ENCODE results near the gene GCGR. TPM values are rescaled to one million over a fixed set of nuclear protein-coding genes. Genes with fewer than 3 reads are reported as not detected.

GCGR gene
- total and polyA plus RNA-seq, 2 donors (not counting 1 experiment from before 2014, with no cell fraction given): not detected

DNA sequence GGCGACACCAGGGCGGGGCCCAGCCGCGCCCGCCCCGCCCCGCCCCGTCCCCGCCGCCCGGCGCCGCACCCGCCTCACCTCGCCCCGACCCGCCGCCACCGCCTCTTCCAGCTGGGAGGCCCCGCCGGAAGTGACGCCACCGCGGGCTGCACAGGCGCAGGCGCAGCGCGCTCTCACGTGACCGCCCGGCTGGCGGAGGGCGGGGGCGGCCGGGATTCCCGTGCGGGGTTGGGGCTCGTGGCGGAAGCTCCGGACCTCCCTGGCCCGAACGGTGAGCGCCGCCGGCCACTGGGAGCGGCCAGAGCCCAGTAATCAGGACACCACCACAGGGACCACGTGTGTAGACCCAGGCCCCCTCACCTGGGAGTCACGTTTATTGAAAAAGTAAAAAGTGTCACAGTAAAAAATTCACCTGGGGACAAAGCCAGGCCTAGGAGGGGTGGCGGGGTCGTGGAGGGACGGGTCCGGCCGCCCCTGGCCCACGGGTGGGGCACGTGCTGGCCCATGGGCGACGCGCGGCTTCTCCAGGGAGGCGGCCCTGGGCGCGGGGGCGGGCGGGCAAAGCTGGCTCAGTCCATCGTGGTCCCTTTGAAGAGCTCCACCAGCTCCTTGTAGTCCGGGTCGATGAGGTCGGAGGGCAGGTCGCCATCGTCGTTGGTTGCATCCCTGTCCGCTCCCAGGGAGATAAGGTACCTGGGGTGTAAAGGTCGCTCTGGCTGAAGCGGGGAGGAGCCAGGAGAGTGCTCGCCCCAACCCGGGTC, 29.4 kb downstream of the GCGR start, which contains the start of gene MCRIP1:
TSS of gene MCRIP1 (minus strand) at position 132 of the 761 bp plus-strand sequence. CDS start 8,785 bp downstream, outside the sequence.
- TF ChIP-seq, protein P1, sequence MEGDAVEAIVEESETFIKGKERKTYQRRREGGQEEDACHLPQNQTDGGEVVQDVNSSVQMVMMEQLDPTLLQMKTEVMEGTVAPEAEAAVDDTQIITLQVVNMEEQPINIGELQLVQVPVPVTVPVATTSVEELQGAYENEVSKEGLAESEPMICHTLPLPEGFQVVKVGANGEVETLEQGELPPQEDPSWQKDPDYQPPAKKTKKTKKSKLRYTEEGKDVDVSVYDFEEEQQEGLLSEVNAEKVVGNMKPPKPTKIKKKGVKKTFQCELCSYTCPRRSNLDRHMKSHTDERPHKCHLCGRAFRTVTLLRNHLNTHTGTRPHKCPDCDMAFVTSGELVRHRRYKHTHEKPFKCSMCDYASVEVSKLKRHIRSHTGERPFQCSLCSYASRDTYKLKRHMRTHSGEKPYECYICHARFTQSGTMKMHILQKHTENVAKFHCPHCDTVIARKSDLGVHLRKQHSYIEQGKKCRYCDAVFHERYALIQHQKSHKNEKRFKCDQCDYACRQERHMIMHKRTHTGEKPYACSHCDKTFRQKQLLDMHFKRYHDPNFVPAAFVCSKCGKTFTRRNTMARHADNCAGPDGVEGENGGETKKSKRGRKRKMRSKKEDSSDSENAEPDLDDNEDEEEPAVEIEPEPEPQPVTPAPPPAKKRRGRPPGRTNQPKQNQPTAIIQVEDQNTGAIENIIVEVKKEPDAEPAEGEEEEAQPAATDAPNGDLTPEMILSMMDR (IDR thresholded peaks at IDR 0.05): no peak
- ChIA-PET POLR2A (interaction anchor here (0.6 to 1.8 kb wide), 7 partner anchors 15 to 265 kb away, joined by 3 to 9 read pairs (median 6); partner anchors contain the start of genes MRPL12 and P4HB), CTCF (interaction anchor here (0.9 to 1.6 kb wide), 2 partner anchors 37 to 98 kb away, joined by 3 to 4 read pairs; no protein-coding TSS in a partner anchor)
- Histone ChIP-seq H3K4me2 (replicated peaks; ENCODE audit: low read depth, low read length, poor library complexity, severe bottlenecking) (peak within 1 kb of the TSS; percentile 96), H2AFZ (ENCODE audit: insufficient read depth, low read depth, low read length, poor library complexity, severe bottlenecking) (peak within 1 kb of the TSS; percentile 83), H3K9ac (ENCODE audit: low read length) (peak within 1 kb of the TSS; percentile 91), H3K4me3 (ENCODE audit: control extremely low read depth in 1 of 5, extremely low read depth in 1 of 5, insufficient read depth in 1 of 5, low read depth in 2 of 5, low read length in 4 of 5) (peak within 1 kb of the TSS; percentile 21 to 80 (median 78)), H3K27ac (ENCODE audit: low read length in 2 of 2) (peak within 1 kb of the TSS; percentile 85 to 98), H3K27me3 (replicated peaks in 1 of 4; ENCODE audit: control extremely low read depth in 1 of 4, control insufficient read depth in 3 of 4, insufficient read depth in 4 of 4, low read length in 3 of 4) (no peaks in the 10 kb centered on the region), H3K79me2 (ENCODE audit: control insufficient read depth, insufficient read depth, low read length) (peaks cover 27% of the 10 kb centered on the region), H4K20me1 (ENCODE audit: control insufficient read depth, insufficient read depth, low read length, poor library complexity, severe bottlenecking) (peaks cover 37% of the 10 kb centered on the region), H3K9me3 (ENCODE audit: control extremely low read depth in 1 of 3, control insufficient read depth in 2 of 3, insufficient read depth in 1 of 3, low read length in 2 of 3) (no peaks in the 10 kb centered on the region), H3K36me3 (replicated peaks in 1 of 2; ENCODE audit: control extremely low read depth in 1 of 2, control insufficient read depth in 1 of 2, extremely low read depth in 1 of 2, insufficient read depth in 2 of 2, low read length in 1 of 2) (peaks cover 0 to 3% of the 10 kb centered on the region in 2 experiments), H3K4me1 (ENCODE audit: control insufficient read depth in 2 of 2, insufficient read depth in 2 of 2, low read length in 2 of 2) (peaks cover 18 to 20% of the 10 kb centered on the region in 2 donors)
- H3K4me1 Mint-ChIP-seq: peaks cover 23% of the 10 kb centered on the region
- 4% methylated on average over 76 of the region's 76 CpGs for WGBS (ENCODE audit: insufficient coverage)
- H3K27me3 Mint-ChIP-seq: no peaks in the 10 kb centered on the region
- DNase-seq (peak; percentile 96), ATAC-seq (ENCODE audit: low read depth) (peak; percentile 85)
- H3K4me3 Mint-ChIP-seq: peak within 1 kb of the TSS; percentile 97
- peak within 1 kb of the TSS; percentile 95 for H3K27ac Mint-ChIP-seq
- intact Hi-C loops (cut with micrococcal nuclease): loop anchor here (1.0 to 5.0 kb wide), 5 partner anchors 27 to 130 kb away; partner anchors contain the start of genes ALYREF, ANAPC11, ARHGDIA and MAFG
- H3K9me3 Mint-ChIP-seq (ENCODE audit: insufficient read depth): no peaks in the 10 kb centered on the region

All from B cell (primary cell).